Memory B cell (primary cell): ENCODE measurements around the gene EPN2.
"Not testable (repeated sequence)": the region's sequence is repeated elsewhere in the genome, so short reads cannot be mapped to it uniquely, and the experiment has no call there.

Experiments used
- ATAC-seq: fragments of 150-1000 bp; cut with Tn5 transposase; 2 replicates; pipeline ENCODE4 v1.10.0; 2021; ENCODE audit warnings: low read depth, mild to moderate bottlenecking, moderate library complexity
- DNase-seq, 2 donors: peaks; one replicate each; pipeline ENCODE4 v3.0.0; 2022; ENCODE audit warnings: low spot score in 2 of 2
- H3K27ac Mint-ChIP-seq: one replicate; pipeline ENCODE4 v1.8.0; 2022; ENCODE audit warnings: mild to moderate bottlenecking, moderate library complexity, mixed read lengths
- H3K27me3 Mint-ChIP-seq: one replicate; pipeline ENCODE4 v1.8.0; 2022; ENCODE audit warnings: mixed read lengths
- H3K36me3 Mint-ChIP-seq: one replicate; pipeline ENCODE4 v1.8.0; 2022; ENCODE audit warnings: mild to moderate bottlenecking, mixed read lengths
- H3K4me1 Mint-ChIP-seq: one replicate; pipeline ENCODE4 v1.8.0; 2022; ENCODE audit warnings: mixed read lengths
- H3K4me3 Mint-ChIP-seq: one replicate; pipeline ENCODE4 v1.8.0; 2022; ENCODE audit warnings: mild to moderate bottlenecking, moderate library complexity, mixed read lengths
- H3K9me3 Mint-ChIP-seq: one replicate; pipeline ENCODE4 v1.8.0; 2022; ENCODE audit warnings: mixed read lengths

The EPN2 gene

GRCh38 chr17:19237139-19237388 lies at the start of gene EPN2:
Gene EPN2, plus strand, starts transcription at chr17:19237366. Its CDS starts 45,754 bp downstream, at chr17:19283120.
- ATAC-seq, H3K36me3 Mint-ChIP-seq, H3K9me3 Mint-ChIP-seq, H3K27me3 Mint-ChIP-seq, H3K4me1 Mint-ChIP-seq: not testable (repeated sequence)
- peak within 1 kb of the TSS; percentile 91 for H3K27ac Mint-ChIP-seq
- peak within 1 kb of the TSS; percentile 92 for H3K4me3 Mint-ChIP-seq
- peak in 1 of 2 donors; percentile 68 for DNase-seq

DNA sequence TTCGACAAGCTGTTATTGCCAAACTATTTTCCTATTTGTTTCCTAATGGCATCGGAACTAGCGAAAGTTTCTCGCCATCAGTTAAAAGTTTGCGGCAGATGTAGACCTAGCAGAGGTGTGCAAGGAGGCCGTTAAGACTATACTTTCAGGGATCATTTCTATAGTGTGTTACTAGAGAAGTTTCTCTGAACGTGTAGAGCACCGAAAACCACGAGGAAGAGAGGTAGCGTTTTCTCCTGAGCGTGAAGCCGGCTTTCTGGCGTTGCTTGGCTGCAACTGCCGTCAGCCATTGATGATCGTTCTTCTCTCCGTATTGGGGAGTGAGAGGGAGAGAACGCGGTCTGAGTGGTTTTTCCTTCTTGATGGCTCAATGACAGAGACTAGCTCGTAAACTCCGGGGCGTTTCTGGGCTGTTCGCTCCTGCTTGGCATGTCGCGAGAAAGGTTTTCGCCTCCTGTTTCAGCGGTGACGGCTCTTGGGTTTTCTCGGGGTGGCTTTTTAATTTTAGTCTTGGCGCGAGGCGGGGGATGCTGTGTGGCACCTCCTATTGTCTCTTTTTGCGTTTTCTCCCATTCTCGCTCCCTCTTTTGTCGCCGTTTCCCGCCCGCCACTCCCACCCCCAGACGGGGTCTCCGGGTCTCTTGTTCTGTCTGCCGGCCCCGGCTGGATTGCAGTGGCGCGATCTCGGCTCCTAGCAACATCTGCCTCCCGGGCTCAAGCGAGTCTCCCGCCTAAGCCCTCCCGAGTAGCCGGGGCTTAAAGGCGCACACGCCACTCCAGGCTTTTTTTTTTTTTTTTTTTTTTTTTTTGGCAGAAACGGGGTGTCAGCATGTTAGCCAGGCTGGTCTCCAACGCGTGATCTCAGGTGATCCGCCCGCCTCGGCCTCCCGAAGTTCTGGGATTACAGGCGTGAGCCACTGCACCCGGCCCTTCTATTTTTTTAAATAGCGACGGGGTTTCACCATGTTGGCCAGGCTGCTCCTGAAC lies 49.0 kb upstream of the EPN2 start:
- ATAC-seq (peak; percentile 47), DNase-seq (peak in 1 of 2 donors; percentile 93)
- not testable (repeated sequence) for H3K36me3 Mint-ChIP-seq, H3K4me3 Mint-ChIP-seq, H3K27me3 Mint-ChIP-seq, H3K9me3 Mint-ChIP-seq, H3K27ac Mint-ChIP-seq, H3K4me1 Mint-ChIP-seq

GRCh38 chr17:19188870-19189708 lies 48.1 kb upstream of the EPN2 start:
- DNase-seq, H3K9me3 Mint-ChIP-seq, H3K4me3 Mint-ChIP-seq, H3K27ac Mint-ChIP-seq, H3K36me3 Mint-ChIP-seq, H3K27me3 Mint-ChIP-seq, H3K4me1 Mint-ChIP-seq: not testable (repeated sequence)
- peak; percentile 63 for ATAC-seq

GRCh38 chr17:19189781-19190405 lies 47.3 kb upstream of the EPN2 start:
- DNase-seq, H3K36me3 Mint-ChIP-seq, H3K9me3 Mint-ChIP-seq, H3K27me3 Mint-ChIP-seq, H3K27ac Mint-ChIP-seq, H3K4me3 Mint-ChIP-seq, H3K4me1 Mint-ChIP-seq: not testable (repeated sequence)
- peak; percentile 39 for ATAC-seq

DNA sequence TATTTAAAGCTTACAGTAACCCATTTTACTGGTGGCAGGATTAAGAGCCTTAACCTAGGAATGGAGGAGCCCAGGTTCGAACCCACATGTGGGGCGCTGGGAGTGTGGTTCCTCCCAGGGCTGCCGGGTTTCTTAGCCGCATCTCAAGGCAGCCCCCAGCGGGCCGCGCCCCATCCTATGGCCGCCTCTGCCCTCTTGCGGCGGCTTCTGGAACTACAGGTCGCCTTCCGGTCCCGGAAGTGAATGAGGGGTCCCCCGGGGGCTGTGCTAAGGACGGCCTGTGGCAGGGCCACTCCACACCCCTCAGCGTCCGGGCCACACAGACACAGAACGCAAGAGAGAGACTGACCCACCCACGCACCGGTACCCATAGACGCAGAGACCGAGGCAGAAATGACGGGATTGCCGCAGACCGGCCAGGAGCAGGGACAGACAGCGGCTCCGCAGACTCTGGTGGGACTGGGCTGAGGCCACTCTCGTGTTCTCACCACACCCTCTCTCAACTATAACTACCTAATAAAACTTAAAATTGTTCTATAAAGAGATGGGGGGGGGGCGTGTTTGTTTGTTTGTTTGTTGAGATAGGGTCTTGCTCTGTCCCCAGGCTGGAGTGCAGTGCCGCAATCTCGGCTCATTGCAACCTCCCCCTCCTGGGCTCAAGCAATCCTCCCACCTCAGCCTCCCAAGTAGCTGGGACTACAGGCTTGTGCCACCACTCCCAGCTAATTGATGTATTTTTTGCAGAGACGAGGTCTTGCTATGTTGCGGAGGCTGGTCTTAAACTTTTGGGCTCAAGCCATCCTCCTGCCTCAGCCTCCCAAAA lies 40.6 kb upstream of the EPN2 start:
- not testable (repeated sequence) for H3K27me3 Mint-ChIP-seq, H3K4me1 Mint-ChIP-seq, H3K4me3 Mint-ChIP-seq, H3K9me3 Mint-ChIP-seq, H3K27ac Mint-ChIP-seq, H3K36me3 Mint-ChIP-seq
- ATAC-seq (peak; percentile 96), DNase-seq (peak in 1 of 2 donors; percentile 18)

GRCh38 chr17:19202448-19202847 lies 34.7 kb upstream of the EPN2 start:
- H3K9me3 Mint-ChIP-seq, H3K4me1 Mint-ChIP-seq, DNase-seq, H3K27me3 Mint-ChIP-seq, H3K27ac Mint-ChIP-seq, H3K4me3 Mint-ChIP-seq, H3K36me3 Mint-ChIP-seq: not testable (repeated sequence)
- ATAC-seq, result peak; percentile 99

- H3K27me3 Mint-ChIP-seq, ATAC-seq, H3K27ac Mint-ChIP-seq, DNase-seq, H3K4me3 Mint-ChIP-seq, H3K36me3 Mint-ChIP-seq, H3K9me3 Mint-ChIP-seq, H3K4me1 Mint-ChIP-seq: not testable (repeated sequence)
Measured at GRCh38 chr17:19203429-19203828, 33.7 kb upstream of the EPN2 start.

DNA sequence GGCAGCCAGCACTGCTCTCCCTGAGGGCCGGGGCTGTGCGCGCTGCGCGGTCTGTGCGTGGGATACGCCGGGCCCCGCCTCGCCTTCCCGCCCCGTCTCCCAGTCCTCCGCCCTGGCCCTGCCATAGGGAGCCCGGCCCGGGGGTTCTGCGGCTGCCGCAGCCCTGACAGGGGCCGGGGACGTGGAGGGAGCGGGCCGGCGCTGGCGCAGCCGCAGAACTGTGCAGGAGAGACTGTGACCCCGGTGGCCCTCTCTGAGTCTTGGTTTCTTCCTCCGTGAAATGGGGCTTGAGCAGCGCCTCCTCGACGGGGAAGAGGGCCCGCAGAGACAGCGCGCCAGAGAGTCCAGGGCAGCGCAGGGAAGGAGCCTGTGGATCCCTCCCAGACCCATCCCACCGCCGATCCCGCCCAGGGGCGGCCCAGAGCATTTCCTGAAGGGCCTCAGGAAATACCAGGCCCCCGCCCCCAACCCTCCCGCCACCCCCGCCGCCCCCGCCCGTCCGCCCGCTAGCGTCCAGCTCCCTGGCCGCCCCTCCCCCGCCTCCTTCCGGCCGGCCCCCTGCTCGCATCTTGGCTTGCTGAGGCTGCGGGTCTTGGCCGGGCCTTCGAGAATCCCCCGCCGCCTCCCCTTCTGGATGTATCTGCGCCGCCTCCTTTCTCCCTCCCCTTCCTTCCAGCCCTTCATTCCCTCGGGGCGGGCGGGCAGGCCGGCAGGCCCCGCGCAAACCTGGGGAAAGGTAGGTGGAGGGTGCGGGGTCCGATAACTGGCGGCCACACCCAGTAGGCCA lies 21.9 kb upstream of the EPN2 start:
- H3K27me3 Mint-ChIP-seq, H3K27ac Mint-ChIP-seq, H3K36me3 Mint-ChIP-seq, H3K9me3 Mint-ChIP-seq, H3K4me1 Mint-ChIP-seq, DNase-seq, H3K4me3 Mint-ChIP-seq: not testable (repeated sequence)
- ATAC-seq, result peak; percentile 48

GRCh38 chr17:19216148-19216926 lies 20.8 kb upstream of the EPN2 start:
- H3K4me3 Mint-ChIP-seq, H3K27ac Mint-ChIP-seq, DNase-seq, H3K9me3 Mint-ChIP-seq, H3K4me1 Mint-ChIP-seq, H3K36me3 Mint-ChIP-seq, H3K27me3 Mint-ChIP-seq: not testable (repeated sequence)
- peak; percentile 72 for ATAC-seq

GRCh38 chr17:19218914-19219313 lies 18.3 kb upstream of the EPN2 start:
- not testable (repeated sequence) for H3K4me3 Mint-ChIP-seq, H3K27ac Mint-ChIP-seq, DNase-seq, H3K36me3 Mint-ChIP-seq, H3K27me3 Mint-ChIP-seq, H3K9me3 Mint-ChIP-seq, ATAC-seq, H3K4me1 Mint-ChIP-seq

DNA sequence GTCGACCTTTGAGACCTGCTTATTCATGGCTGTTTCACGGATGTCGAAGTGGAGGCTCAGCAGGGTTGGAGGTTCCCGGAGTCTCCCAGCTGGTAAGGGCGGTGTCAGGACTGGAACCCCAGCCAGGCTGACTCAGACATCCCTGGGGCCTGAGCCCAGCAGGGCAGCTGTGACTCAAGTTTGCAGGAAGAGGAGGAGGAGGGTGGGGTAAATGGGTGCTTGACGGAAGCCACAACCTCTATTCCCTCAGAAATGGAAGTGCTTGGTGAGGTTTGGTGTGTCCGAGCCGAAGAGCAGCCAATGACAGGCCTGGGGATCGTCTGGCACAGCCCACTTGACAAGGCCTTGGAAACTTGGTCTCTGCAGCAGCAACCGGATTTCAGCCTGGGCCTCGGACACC lies 17.8 kb upstream of the EPN2 start:
- not testable (repeated sequence) for H3K36me3 Mint-ChIP-seq, H3K27me3 Mint-ChIP-seq, H3K9me3 Mint-ChIP-seq, DNase-seq, ATAC-seq, H3K27ac Mint-ChIP-seq, H3K4me1 Mint-ChIP-seq, H3K4me3 Mint-ChIP-seq

DNA sequence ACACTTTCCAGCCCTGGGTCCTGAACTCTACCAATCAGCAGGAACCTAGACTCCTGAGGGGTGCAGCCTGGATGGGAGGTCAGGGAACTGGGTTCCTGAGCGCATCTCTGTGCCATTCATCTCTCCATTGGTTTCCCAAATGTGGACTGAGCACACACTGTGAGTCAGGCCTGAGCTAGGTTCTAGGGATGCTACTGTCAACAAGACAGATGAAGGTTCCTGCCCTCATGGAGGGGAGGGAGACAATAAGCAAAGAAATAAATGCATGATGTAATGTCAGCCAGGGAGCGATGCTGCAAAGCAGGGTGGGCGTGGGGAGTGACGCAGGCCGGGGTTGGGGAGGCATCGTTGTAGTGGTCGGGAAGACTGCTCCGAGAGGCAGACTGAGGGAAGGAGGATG lies 17.0 kb upstream of the EPN2 start:
- not testable (repeated sequence) for H3K4me3 Mint-ChIP-seq, H3K27ac Mint-ChIP-seq, ATAC-seq, DNase-seq, H3K9me3 Mint-ChIP-seq, H3K27me3 Mint-ChIP-seq, H3K36me3 Mint-ChIP-seq, H3K4me1 Mint-ChIP-seq
